ENCODE measurements around the gene LIMS2. TPM values are rescaled to one million over a fixed set of nuclear protein-coding genes. Genes with fewer than 3 reads are reported as not detected.

Gene LIMS2
- polyA plus RNA-seq, 3 donors from 2014 or later: 0.40 TPM; not detected in 2

DNA sequence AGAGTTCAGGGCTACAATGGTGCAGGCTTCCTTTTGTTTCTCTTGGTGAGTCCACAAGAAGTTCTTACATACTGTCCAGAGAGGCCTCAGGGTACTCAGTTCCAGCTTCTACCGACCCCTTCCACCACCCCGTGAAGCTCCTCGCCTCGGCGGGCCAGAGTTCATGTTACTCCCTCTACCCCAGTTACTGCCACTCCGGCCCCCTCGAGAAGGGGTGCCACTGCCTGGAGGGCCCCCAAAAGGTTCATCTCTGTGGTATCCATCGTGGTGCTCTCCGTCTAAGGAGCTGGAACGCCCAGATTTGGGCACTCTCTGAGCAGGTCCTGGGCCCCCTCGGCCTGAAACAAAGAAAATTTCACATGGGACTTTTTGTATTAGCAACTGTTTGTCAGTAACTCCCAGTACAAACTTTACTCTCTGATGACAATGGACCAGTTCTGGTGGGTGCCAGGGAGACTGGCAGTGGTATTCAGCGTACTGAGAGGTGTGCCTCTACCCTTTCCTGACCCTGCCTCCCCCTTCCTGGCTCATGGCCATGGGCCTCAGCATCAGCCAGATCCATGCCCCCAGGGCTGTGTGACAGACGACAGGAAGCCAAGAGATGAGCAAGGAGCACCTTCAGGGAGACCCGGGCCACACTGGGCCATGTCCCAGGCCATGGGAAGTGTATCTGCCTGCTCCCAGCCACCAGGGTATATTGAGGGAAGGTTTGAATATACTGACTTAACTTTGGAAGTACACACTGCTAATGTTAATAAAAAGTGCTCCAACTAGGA lies 31.1 kb upstream of the LIMS2 start:
- DNase-seq: no peak
- Mint-ChIP-seq H3K36me3 (peaks cover 4 to 27% (median 12%) of the 10 kb centered on the region in 3 donors), H3K4me1 (peaks cover 32 to 43% of the 10 kb centered on the region in 2 donors), H3K4me3 (peak overlapping the region in 1 of 5 donors; percentile 40), H3K27me3 (ENCODE audit: low read depth in 3 of 3) (peaks cover 0 to 9% (median 7%) of the 10 kb centered on the region in 3 donors), H3K27ac (peak overlapping the region in 2 of 6 donors; percentile 51 to 72), H3K9me3 (no peaks in the 10 kb centered on the region)

DNA sequence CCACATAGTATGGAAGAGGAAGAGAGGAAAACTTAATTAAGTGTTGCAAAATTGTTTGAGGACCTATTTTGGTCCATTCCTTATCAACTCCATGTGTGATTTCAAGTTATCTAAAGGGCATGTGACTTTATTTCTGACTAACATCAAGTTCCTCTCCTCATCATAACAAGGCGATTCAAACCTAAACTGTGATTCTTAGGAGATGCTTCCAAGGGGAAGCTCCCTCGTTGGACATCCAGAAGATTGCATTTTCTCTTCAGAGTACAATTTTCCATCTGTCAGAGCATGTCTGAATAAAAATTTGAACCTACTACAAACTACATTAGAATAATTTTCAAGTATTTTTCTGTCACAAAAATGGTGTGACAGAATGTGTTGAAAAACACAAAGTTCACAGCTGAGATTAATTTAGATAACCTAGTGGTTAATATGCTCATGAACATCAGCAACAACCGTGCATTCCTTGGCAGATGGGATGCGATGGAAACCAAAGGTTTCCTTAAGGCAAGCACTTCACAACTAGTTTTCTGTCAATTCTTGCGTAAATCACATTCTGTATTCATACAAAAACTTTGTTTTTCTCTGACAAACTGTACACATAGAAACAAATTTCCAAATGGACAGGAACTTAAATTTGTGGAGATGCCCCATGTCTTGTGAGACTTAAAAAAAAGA lies 30.2 kb upstream of the LIMS2 start:
- peak overlapping the region in 5 of 6 donors; percentile 2 to 64 (median 59) for H3K27ac Mint-ChIP-seq
- H3K9me3 Mint-ChIP-seq: no peaks in the 10 kb centered on the region
- H3K36me3 Mint-ChIP-seq: peaks cover 0 to 27% (median 8%) of the 10 kb centered on the region in 3 donors
- H3K4me1 Mint-ChIP-seq: peaks cover 40 to 46% of the 10 kb centered on the region in 2 donors
- peak overlapping the region in 1 of 5 donors; percentile 1 for H3K4me3 Mint-ChIP-seq
- no peak for DNase-seq
- peaks cover 7 to 16% (median 16%) of the 10 kb centered on the region in 3 donors for H3K27me3 Mint-ChIP-seq (ENCODE audit: low read depth in 3 of 3)

DNA sequence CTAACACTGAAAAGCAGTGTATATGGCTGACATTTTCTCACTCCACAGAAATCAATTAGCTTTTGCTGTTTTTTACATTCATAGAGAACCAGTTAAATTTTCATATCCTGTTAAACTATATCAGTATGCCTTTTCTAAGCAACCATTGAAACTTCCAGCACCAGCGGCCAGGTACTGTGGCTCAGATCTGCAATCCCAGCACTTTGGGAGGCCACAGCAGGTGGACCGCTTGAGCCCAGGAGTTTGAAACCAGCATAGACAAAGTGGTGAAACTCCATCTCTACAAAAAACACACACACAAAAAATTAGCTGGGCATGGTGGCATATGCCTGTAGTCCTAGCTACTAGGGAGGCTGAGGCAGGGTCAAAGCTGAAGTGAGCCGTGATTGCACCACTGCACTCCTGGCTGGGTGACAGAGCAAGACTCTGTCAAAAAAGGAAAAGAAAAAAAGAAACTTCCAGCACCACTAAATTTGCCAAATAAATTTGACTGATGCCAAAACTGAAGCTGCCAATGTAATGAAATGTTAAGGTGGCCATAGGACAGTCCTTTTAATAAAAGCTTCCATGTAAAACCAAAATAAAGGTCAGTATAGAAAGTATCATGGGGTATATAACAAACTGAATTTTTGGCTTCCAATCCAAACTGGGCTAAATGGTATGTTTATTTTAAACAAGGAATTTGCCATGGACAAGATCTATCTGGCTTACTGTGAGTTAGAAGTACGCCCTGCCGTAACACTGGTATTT lies 29.5 kb upstream of the LIMS2 start:
- Mint-ChIP-seq H3K27ac (peak overlapping the region; percentile 2 to 64 (median 55)), H3K4me1 (peaks cover 44 to 52% of the 10 kb centered on the region in 2 donors), H3K27me3 (ENCODE audit: low read depth in 3 of 3) (peaks cover 7 to 18% (median 16%) of the 10 kb centered on the region in 3 donors), H3K36me3 (peaks cover 0 to 23% (median 7%) of the 10 kb centered on the region in 3 donors), H3K9me3 (no peaks in the 10 kb centered on the region), H3K4me3 (peak overlapping the region in 1 of 5 donors; percentile 63)
- DNase-seq: no peak

DNA sequence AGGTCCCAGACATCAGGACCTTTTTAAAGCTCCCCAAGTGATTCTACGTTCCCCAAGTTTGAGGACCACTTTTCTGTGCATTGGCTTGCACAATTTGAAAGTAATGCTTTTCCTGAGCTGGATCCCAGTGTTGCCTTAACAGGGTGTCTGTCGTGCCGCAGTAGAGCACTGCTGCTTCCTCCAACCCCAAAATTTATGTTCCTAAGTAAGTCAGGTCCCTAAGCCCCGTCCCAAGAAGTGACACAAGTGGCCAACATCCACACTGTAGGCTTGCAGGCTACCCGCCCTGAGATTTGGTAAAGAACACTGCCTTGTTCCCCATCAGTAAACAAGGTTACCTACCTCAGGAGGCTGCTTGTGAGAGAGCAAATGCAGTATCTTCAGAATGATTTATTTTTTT lies 28.0 kb upstream of the LIMS2 start:
- peak overlapping the region in 3 of 5 donors; percentile 7 to 38 (median 33) for H3K4me3 Mint-ChIP-seq
- H3K27me3 Mint-ChIP-seq (ENCODE audit: low read depth in 3 of 3): peaks cover 7 to 20% (median 19%) of the 10 kb centered on the region in 3 donors
- H3K36me3 Mint-ChIP-seq: peaks cover 5 to 13% (median 6%) of the 10 kb centered on the region in 3 donors
- peaks cover 44 to 52% of the 10 kb centered on the region in 2 donors for H3K4me1 Mint-ChIP-seq
- no peaks in the 10 kb centered on the region for H3K9me3 Mint-ChIP-seq
- H3K27ac Mint-ChIP-seq: peak overlapping the region in 5 of 6 donors; percentile 35 to 97 (median 94)
- DNase-seq: no peak

DNA sequence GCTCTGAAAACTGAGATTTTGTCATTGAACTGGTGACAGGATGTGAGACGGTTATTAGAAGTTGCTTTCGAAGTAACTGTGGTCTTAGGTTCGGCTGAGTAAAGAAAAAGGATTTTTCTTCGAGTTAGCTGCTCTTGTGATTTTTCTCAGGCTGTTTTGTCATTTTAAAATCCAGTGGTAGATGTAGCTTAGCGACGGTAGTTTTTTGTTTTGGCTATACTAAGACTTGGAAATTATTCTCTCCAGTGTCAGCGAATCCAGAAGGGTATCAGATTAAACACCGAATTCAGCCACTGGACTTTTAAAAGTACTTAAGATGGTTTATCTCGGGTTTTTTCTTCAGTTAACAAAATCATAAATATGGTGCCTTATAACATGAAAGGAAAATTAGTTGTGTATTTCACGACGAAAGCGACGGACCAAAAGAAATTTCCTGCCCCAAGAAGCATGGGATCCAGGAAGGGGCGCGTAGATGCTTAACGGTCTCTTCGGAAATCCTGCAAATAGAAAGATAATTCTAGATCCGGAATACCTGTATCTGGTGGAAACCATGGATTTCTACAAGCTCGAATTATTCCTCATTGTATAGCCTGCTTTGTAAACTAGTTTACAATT lies 27.2 kb upstream of the LIMS2 start:
- Mint-ChIP-seq H3K27ac (peak overlapping the region; percentile 94 to 97 (median 97)), H3K4me3 (peak overlapping the region; percentile 88 to 93 (median 90)), H3K9me3 (no peaks in the 10 kb centered on the region), H3K27me3 (ENCODE audit: low read depth in 3 of 3) (peaks cover 7 to 20% (median 20%) of the 10 kb centered on the region in 3 donors), H3K36me3 (peaks cover 5 to 7% (median 7%) of the 10 kb centered on the region in 3 donors), H3K4me1 (peaks cover 44 to 52% of the 10 kb centered on the region in 2 donors)
- no peak for DNase-seq

DNA sequence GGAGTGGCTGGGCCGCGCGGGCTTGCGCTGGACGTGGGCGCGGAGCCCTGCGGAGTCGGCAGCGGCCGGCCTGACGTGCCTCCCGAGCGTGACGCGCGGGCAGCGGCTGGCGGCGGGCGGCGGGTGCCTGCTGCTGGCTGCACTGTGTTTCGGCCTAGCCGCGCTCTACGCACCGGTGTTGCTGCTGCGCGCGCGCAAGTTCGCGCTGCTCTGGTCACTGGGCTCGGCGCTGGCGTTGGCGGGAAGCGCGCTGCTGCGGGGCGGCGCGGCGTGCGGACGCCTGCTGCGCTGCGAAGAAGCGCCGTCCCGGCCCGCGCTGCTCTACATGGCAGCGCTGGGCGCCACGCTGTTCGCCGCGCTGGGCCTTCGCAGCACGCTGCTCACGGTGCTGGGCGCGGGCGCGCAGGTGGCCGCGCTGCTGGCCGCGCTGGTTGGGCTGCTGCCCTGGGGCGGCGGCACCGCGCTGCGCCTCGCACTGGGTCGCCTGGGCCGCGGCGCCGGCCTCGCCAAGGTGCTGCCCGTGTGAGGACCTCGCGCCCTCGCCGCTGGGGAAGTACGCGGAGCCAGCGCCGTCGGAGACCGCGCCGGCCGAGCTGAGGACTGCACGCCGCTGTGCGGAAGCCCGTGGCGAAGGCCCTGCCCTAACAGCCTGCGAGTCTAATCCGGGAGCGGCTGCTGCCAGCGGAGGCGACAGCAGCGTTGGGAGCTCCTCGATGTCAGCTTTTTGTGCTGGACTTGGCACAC lies 26.5 kb upstream of the LIMS2 start:
- no peaks in the 10 kb centered on the region for H3K9me3 Mint-ChIP-seq
- peaks cover 44 to 52% of the 10 kb centered on the region in 2 donors for H3K4me1 Mint-ChIP-seq
- peaks cover 7 to 22% (median 20%) of the 10 kb centered on the region in 3 donors for H3K27me3 Mint-ChIP-seq (ENCODE audit: low read depth in 3 of 3)
- H3K4me3 Mint-ChIP-seq: peak overlapping the region; percentile 92 to 96 (median 96)
- H3K36me3 Mint-ChIP-seq: peaks cover 4 to 7% (median 5%) of the 10 kb centered on the region in 3 donors
- H3K27ac Mint-ChIP-seq: peak overlapping the region; percentile 94 to 100 (median 97)
- DNase-seq: peak; percentile 80 to 84 (median 83)

DNA sequence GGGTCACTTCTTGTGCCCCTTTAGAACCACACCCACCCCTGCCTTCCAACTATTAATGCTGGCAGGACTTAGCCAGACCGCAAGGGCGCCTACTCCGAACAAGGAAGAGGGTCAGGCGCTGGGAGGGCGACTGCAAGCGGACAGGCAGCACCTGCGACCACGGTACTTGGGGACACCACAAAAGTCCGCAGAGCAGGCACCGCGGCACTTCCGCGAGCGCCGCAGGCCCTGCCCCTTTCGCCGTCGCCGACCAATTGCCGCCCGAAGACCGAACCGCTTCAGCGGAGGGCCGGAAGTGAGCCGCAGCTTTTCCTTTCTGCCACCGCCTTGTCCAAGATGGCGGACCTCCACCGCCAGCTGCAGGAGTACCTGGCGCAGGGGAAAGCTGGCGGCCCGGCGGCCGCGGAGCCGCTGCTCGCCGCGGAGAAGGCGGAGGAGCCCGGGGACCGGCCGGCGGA lies 25.9 kb upstream of the LIMS2 start, which contains the start of gene SFT2D3:
Gene SFT2D3, plus strand, starts transcription at position 305 of the 458 bp plus-strand sequence. Its CDS starts 32 bp downstream, at position 337.
- peak within 1 kb of the TSS; percentile 97 to 100 (median 98) for H3K27ac Mint-ChIP-seq
- peak within 1 kb of the TSS; percentile 95 to 97 (median 96) for H3K4me3 Mint-ChIP-seq
- peaks cover 9 to 25% (median 20%) of the 10 kb centered on the region in 3 donors for H3K27me3 Mint-ChIP-seq (ENCODE audit: low read depth in 3 of 3)
- H3K36me3 Mint-ChIP-seq: peaks cover 4 to 7% (median 5%) of the 10 kb centered on the region in 3 donors
- H3K4me1 Mint-ChIP-seq: peaks cover 42 to 47% of the 10 kb centered on the region in 2 donors
- no peaks in the 10 kb centered on the region for H3K9me3 Mint-ChIP-seq
- peak; percentile 90 to 91 (median 91) for DNase-seq

DNA sequence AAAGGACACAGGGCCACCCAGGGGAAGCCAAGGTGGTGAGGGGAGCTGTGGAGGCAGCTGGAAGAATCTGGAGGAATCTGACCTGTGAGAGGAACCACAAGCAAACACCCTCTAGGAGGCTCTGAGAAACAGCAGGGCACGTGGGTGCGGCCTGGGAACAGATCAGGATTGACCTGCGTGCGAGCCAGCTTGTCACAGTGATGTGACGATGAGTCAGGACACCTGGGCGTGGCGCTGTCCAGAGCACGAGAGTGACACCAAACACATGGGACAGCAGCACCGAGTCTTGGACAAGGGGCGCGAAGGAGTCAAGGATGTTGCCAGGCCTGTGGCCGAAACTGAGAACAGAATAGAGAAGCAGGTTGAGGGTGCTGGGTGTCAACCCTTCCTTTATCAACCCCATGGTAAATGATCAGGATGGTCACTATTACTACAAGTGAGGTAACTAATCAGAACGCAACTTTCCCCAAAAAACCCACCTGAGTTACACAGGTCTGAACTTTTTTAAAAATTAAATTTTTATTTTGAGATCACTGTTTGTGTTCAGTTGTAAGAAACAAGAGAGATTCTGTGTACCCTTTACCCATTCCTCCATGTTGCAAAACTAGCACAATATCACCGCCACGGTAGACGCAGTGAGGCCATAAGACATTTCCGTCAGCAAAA lies 25.3 kb upstream of the LIMS2 start:
- H3K27me3 Mint-ChIP-seq (ENCODE audit: low read depth in 3 of 3): peaks cover 9 to 25% (median 20%) of the 10 kb centered on the region in 3 donors
- peak overlapping the region; percentile 95 to 97 (median 96) for H3K4me3 Mint-ChIP-seq
- H3K27ac Mint-ChIP-seq: peak overlapping the region; percentile 97 to 100 (median 98)
- DNase-seq: peak in 2 of 3 donors; percentile 8 to 10
- H3K4me1 Mint-ChIP-seq: peaks cover 41 to 46% of the 10 kb centered on the region in 2 donors
- H3K9me3 Mint-ChIP-seq: no peaks in the 10 kb centered on the region
- H3K36me3 Mint-ChIP-seq: peaks cover 4 to 7% (median 5%) of the 10 kb centered on the region in 3 donors

DNA sequence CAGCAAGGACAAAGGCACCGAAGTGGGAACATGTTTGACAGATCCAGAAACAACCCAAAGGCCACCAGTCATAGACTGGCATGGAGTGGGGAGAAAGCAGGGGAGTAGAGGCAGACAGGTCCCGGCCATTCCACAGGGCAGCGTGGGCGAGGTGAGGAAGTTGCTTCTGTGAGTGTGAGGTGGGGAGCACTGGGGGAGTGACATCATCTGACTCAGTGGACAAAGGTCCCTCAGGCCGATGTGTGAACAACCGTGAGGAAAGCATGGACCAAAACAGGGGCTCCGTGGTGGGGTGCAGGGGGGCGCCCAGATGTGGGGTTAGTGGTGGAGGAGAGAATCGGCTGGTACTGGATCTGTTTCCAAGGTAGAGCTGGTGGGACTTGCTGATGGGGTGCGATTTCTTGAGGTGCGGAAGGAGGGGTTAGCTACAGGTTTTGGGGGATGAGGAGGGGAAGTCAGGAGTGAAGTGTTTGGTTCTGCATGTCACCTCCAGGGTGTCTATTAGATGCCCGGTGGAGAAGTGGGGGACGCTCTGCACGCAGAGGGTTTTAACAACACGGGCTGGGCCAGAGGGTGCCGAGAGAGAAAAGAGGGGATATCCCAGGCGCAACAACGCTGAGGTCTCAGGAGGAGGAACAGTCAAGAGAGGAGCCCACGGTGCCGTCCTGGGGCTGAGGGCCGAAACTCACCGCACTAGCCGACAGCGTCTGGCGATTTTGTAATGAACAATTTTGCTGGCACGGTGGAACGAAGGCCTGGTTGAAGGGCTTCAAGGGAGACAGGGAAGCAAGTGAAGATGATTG lies 23.4 kb upstream of the LIMS2 start:
- peaks cover 27% of the 10 kb centered on the region in 2 donors for H3K4me1 Mint-ChIP-seq
- H3K36me3 Mint-ChIP-seq: peaks cover 0 to 7% (median 0%) of the 10 kb centered on the region in 3 donors
- peak overlapping the region in 3 of 6 donors; percentile 6 to 57 (median 14) for H3K27ac Mint-ChIP-seq
- peak overlapping the region in 1 of 5 donors; percentile 20 for H3K4me3 Mint-ChIP-seq
- no peaks in the 10 kb centered on the region for H3K9me3 Mint-ChIP-seq
- H3K27me3 Mint-ChIP-seq (ENCODE audit: low read depth in 3 of 3): peaks cover 9 to 23% (median 20%) of the 10 kb centered on the region in 3 donors
- DNase-seq: no peak

DNA sequence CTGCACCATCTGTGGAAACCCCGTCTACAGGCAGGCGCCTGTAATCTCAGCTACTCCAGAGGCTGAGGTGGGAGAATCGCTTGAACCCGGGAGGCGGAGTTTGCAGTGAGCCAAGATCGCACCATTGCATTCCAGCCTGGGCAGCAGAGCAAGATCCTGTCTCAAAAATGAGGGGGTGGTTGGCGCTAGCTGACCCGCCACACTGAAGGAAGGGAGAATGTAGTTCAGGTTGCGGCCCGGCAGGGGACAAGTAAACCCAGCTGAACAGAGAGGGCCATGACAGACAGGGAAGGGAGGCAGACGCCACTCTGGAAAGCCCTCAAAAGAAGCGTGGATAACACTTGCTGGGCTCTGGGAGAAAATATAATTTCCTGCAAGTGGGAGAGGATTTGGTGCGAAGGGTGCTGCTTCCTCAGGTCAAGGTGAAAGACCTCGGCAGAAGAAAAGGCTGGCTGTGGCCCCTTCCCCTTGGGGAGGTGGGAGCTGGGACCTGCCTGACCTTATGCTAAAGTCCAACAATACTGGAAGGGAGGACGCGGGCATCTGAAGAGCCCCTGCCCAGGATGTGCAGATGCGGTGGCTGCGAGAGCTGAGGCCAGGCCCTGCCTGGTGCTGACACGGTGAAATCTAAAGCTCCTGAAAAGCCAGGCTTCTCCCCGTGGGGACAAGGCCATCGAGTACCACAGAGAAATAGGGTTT lies 22.3 kb upstream of the LIMS2 start:
- H3K27me3 Mint-ChIP-seq (ENCODE audit: low read depth in 3 of 3): peaks cover 9 to 23% (median 20%) of the 10 kb centered on the region in 3 donors
- H3K4me1 Mint-ChIP-seq: peaks cover 16 to 17% of the 10 kb centered on the region in 2 donors
- peaks cover 0 to 10% (median 0%) of the 10 kb centered on the region in 3 donors for H3K36me3 Mint-ChIP-seq
- no peak overlapping the region for H3K4me3 Mint-ChIP-seq
- DNase-seq: no peak
- H3K9me3 Mint-ChIP-seq: no peaks in the 10 kb centered on the region
- H3K27ac Mint-ChIP-seq: peak overlapping the region in 1 of 6 donors; percentile 30

Data from immature natural killer cell (primary cell).